NCI-H128 (cell line): ENCODE data around the gene TCEAL2.
"Not testable (repeated sequence)": the region's sequence is repeated elsewhere in the genome, so short reads cannot be mapped to it uniquely, and the experiment has no call there.

Experiments used
- DNase-seq: peaks from one replicate; lab custom pipeline; 2025; ENCODE audit not compliant: unreplicated experiment; lab: John Stamatoyannopoulos, UW

The TCEAL2 gene

GRCh38 chrX:102125436-102125835 lies at the start of gene TCEAL2:
Gene TCEAL2, plus strand, starts transcription at chrX:102125679. Its CDS starts 1,152 bp downstream, at chrX:102126831.
- peak; percentile 33 for DNase-seq

GRCh38 chrX:102077426-102077825 lies 48.1 kb upstream of the TCEAL2 start:
- no peak for DNase-seq

- no peak for DNase-seq
Observed at GRCh38 chrX:102085706-102086105, 39.8 kb upstream of the TCEAL2 start.

GRCh38 chrX:102113367-102113766 lies 12.1 kb upstream of the TCEAL2 start:
- no peak for DNase-seq

GRCh38 chrX:102115748-102116147 lies 9.7 kb upstream of the TCEAL2 start:
- no peak for DNase-seq

GRCh38 chrX:102125014-102125413 lies 465 bp upstream of the TCEAL2 start:
- DNase-seq = not testable (repeated sequence)

GRCh38 chrX:102126080-102126818 lies 770 bp downstream of the TCEAL2 start:
- not testable (repeated sequence) for DNase-seq

GRCh38 chrX:102126863-102127262 lies 1.4 kb downstream of the TCEAL2 start:
- DNase-seq = no peak

- no peak for DNase-seq
Observed at GRCh38 chrX:102129473-102129872, 4.0 kb downstream of the TCEAL2 start.

- DNase-seq = no peak
Observed at GRCh38 chrX:102138064-102138463, 12.6 kb downstream of the TCEAL2 start.

GRCh38 chrX:102140876-102141275 lies 15.4 kb downstream of the TCEAL2 start:
- not testable (repeated sequence) for DNase-seq

- DNase-seq = not testable (repeated sequence)
Observed at GRCh38 chrX:102141631-102142030, 16.2 kb downstream of the TCEAL2 start.

GRCh38 chrX:102142274-102142673 lies 16.8 kb downstream of the TCEAL2 start, which contains the start of gene TCEAL6:
Gene TCEAL6, minus strand, starts transcription at chrX:102142481.
- DNase-seq = not testable (repeated sequence)

GRCh38 chrX:102154218-102154860 lies 28.9 kb downstream of the TCEAL2 start:
- peak; percentile 4 for DNase-seq

GRCh38 chrX:102154900-102155805 lies 29.7 kb downstream of the TCEAL2 start:
- DNase-seq = peak; percentile 19

- peak; percentile 61 for DNase-seq
Observed at GRCh38 chrX:102155806-102156179, 30.3 kb downstream of the TCEAL2 start, which contains the start of gene BEX5. Gene BEX5, minus strand, starts transcription at chrX:102155977. Its CDS starts 1,712 bp downstream, at chrX:102154265.
